Trophoblast cell (in vitro differentiated cells and primary cell): Measurements from ENCODE around the gene MC5R.

ENCODE experiments used
- DNase-seq, 2 donors: peaks; one replicate each; pipeline ENCODE4 v3.0.0-alpha.2; 2016
- H2AFZ ChIP-seq: 2 replicates; pipeline ENCODE4 v1.6.1; 2013; ENCODE audit warnings: low read length, moderate library complexity, mild to moderate bottlenecking; ENCODE audit not compliant: insufficient read depth, poor library complexity
- H2AK5ac ChIP-seq: 2 replicates; pipeline ENCODE4 v1.6.1; 2013; ENCODE audit warnings: mild to moderate bottlenecking, low read length
- H2BK120ac ChIP-seq: 2 replicates; pipeline ENCODE4 v1.6.1; 2013; ENCODE audit warnings: low read length, mild to moderate bottlenecking, moderate library complexity; ENCODE audit not compliant: insufficient read depth, poor library complexity
- H2BK12ac ChIP-seq: 2 replicates; pipeline ENCODE4 v1.6.1; 2013; ENCODE audit warnings: mild to moderate bottlenecking, low read length, moderate library complexity
- H2BK5ac ChIP-seq: 2 replicates; pipeline ENCODE4 v1.6.1; 2013; ENCODE audit warnings: low read length, low read depth, moderate library complexity, mild to moderate bottlenecking; ENCODE audit not compliant: poor library complexity
- H3K14ac ChIP-seq: 2 replicates; pipeline ENCODE4 v1.6.1; 2013; ENCODE audit warnings: mild to moderate bottlenecking, low read length
- H3K18ac ChIP-seq: 2 replicates; pipeline ENCODE4 v1.6.1; 2013; ENCODE audit warnings: mild to moderate bottlenecking, low read length
- H3K23ac ChIP-seq: 2 replicates; pipeline ENCODE4 v1.6.1; 2013; ENCODE audit warnings: low read length
- H3K27ac ChIP-seq: 2 replicates; pipeline ENCODE4 v1.5.1; 2013; ENCODE audit warnings: low read depth, mild to moderate bottlenecking, inconsistent platforms, low read length, moderate library complexity
- H3K27me3 ChIP-seq: 2 replicates; pipeline ENCODE4 v1.6.1; 2013; ENCODE audit warnings: inconsistent platforms, mild to moderate bottlenecking, low read length, moderate library complexity; ENCODE audit not compliant: insufficient read depth
- H3K36me3 ChIP-seq, 2 experiments: 1 replicate in 1 of 2; 2 replicates in 1 of 2; pipeline ENCODE4 v1.6.1; 2013; ENCODE audit warnings: low read length in 2 of 2, mild to moderate bottlenecking in 2 of 2, moderate library complexity in 1 of 2; ENCODE audit not compliant: insufficient read depth in 2 of 2, control insufficient read depth in 1 of 2
- H3K4ac ChIP-seq: 2 replicates; pipeline ENCODE4 v1.6.1; 2013; ENCODE audit warnings: low read depth, mild to moderate bottlenecking, low read length, moderate library complexity
- H3K4me1 ChIP-seq, 2 experiments: 1 replicate in 1 of 2; 2 replicates in 1 of 2; pipeline ENCODE4 v1.6.1; 2013; ENCODE audit warnings: low read length in 2 of 2, mild to moderate bottlenecking in 2 of 2, moderate library complexity in 1 of 2; ENCODE audit not compliant: insufficient read depth in 2 of 2, control insufficient read depth in 1 of 2
- H3K4me2 ChIP-seq: 2 replicates; pipeline ENCODE4 v1.6.1; 2013; ENCODE audit warnings: inconsistent platforms, mild to moderate bottlenecking, low read length, moderate library complexity
- H3K4me3 ChIP-seq: 2 replicates; pipeline ENCODE4 v1.5.1; 2013; ENCODE audit warnings: mild to moderate bottlenecking, low read depth, low read length, inconsistent platforms
- H3K79me1 ChIP-seq: one replicate; pipeline ENCODE4 v1.6.1; 2013; ENCODE audit warnings: low read length
- H3K79me2 ChIP-seq: 2 replicates; pipeline ENCODE4 v1.6.1; 2013; ENCODE audit warnings: low read length, mild to moderate bottlenecking; ENCODE audit not compliant: control insufficient read depth, insufficient read depth, poor library complexity
- H3K9ac ChIP-seq: 2 replicates; pipeline ENCODE4 v1.6.1; 2013; ENCODE audit warnings: mild to moderate bottlenecking, low read length
- H3K9me3 ChIP-seq: 2 replicates; pipeline ENCODE4 v1.6.1; 2013; ENCODE audit warnings: low read depth, mild to moderate bottlenecking, control low read depth, inconsistent platforms, low read length; ENCODE audit not compliant: insufficient read depth
- H4K12ac ChIP-seq: 2 replicates; pipeline ENCODE4 v1.6.1; 2013; ENCODE audit warnings: low read depth, mild to moderate bottlenecking, low read length, moderate library complexity
- H4K8ac ChIP-seq: 2 replicates; pipeline ENCODE4 v1.6.1; 2013; ENCODE audit warnings: low read depth, mild to moderate bottlenecking, low read length, moderate library complexity
- H4K91ac ChIP-seq: one replicate; pipeline ENCODE4 v1.6.1; 2013; ENCODE audit warnings: low read depth, mild to moderate bottlenecking, low read length, moderate library complexity
- WGBS: extraction: QIAGEN DNeasy Blood & Tissue Kit; methylation state at CpG from one replicate; pipeline ENCODE4 v1.1.7; 2013; ENCODE audit warnings: missing lambda C conversion rate; ENCODE audit not compliant: insufficient read length, insufficient coverage; ENCODE audit errors: extremely low coverage; 5-methylcytosine and 5-hydroxymethylcytosine counted together

Gene MC5R

GRCh38 chr18:13796515-13796914 is 27.4 kb upstream of the MC5R start:
- H3K79me1 ChIP-seq = peaks cover 3% of the 10 kb centered on the region
- no peak overlapping the region for H3K27ac ChIP-seq
- H3K4me3 ChIP-seq = no peak overlapping the region
- no CpG with 5 or more reads among the region's 14 CpGs for WGBS
- H2BK12ac ChIP-seq = peak overlapping the region; percentile 52
- no peak overlapping the region for H3K4ac ChIP-seq
- H3K23ac ChIP-seq = no peak overlapping the region
- H2BK5ac ChIP-seq = peak overlapping the region; percentile 35
- H3K27me3 ChIP-seq = no peaks in the 10 kb centered on the region
- H3K9me3 ChIP-seq = no peaks in the 10 kb centered on the region
- H3K9ac ChIP-seq = no peak overlapping the region
- no peaks in the 10 kb centered on the region for H3K79me2 ChIP-seq
- peak overlapping the region; percentile 16 for H4K91ac ChIP-seq
- no peak overlapping the region for H3K4me2 ChIP-seq
- no peak for DNase-seq
- H2BK120ac ChIP-seq = peak overlapping the region; percentile 28
- H3K18ac ChIP-seq = no peak overlapping the region
- H3K4me1 ChIP-seq = peaks cover 11 to 13% of the 10 kb centered on the region in 2 experiments
- peak overlapping the region; percentile 1 for H2AK5ac ChIP-seq
- H4K8ac ChIP-seq = no peak overlapping the region
- no peaks in the 10 kb centered on the region for H3K36me3 ChIP-seq
- no peak overlapping the region for H3K14ac ChIP-seq
- H2AFZ ChIP-seq = no peak overlapping the region
- H4K12ac ChIP-seq = no peak overlapping the region

- Histone ChIP-seq H3K4me1 (peaks cover 11 to 13% of the 10 kb centered on the region in 2 experiments), H3K9me3 (no peaks in the 10 kb centered on the region), H4K12ac (no peak overlapping the region), H3K79me2 (no peaks in the 10 kb centered on the region), H3K4me2 (peak overlapping the region; percentile 31), H2BK5ac (no peak overlapping the region), H4K91ac (no peak overlapping the region), H3K18ac (no peak overlapping the region), H2AFZ (no peak overlapping the region), H4K8ac (no peak overlapping the region), H2BK120ac (no peak overlapping the region), H3K27ac (no peak overlapping the region), H3K79me1 (peaks cover 3% of the 10 kb centered on the region), H3K23ac (no peak overlapping the region), H2BK12ac (no peak overlapping the region), H3K9ac (no peak overlapping the region), H3K4ac (no peak overlapping the region), H2AK5ac (no peak overlapping the region), H3K27me3 (no peaks in the 10 kb centered on the region), H3K4me3 (no peak overlapping the region), H3K36me3 (no peaks in the 10 kb centered on the region), H3K14ac (no peak overlapping the region)
- peak; percentile 15 to 75 for DNase-seq
- WGBS = no CpG with 5 or more reads among the region's 3 CpGs
Observed at GRCh38 chr18:13797157-13797611, 26.8 kb upstream of the MC5R start.

DNA sequence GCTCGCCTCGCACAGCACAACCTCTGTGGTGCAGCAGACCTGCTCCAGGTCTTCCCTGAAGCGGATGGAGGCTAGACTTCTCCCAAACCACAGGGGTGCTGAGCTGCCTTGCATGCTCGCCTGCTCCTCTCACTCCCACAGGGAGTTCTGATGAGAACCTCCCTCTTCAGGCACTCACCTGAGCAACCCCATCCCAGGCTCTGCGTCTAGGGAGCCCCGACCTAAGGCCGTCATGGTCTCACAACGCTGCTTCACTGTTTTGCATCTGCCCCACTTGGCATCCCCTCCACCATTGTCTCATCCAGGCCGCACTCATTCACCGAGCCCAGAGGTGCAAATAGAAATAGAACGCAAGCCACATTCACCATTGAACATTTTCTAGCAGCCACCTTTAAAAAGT is 24.6 kb upstream of the MC5R start:
- H3K27me3 ChIP-seq = no peaks in the 10 kb centered on the region
- no peak overlapping the region for H2BK120ac ChIP-seq
- no peak overlapping the region for H3K4ac ChIP-seq
- no peak overlapping the region for H3K4me2 ChIP-seq
- H3K23ac ChIP-seq = no peak overlapping the region
- no peak overlapping the region for H4K12ac ChIP-seq
- H3K18ac ChIP-seq = no peak overlapping the region
- H4K8ac ChIP-seq = no peak overlapping the region
- H3K4me3 ChIP-seq = no peak overlapping the region
- H2BK5ac ChIP-seq = no peak overlapping the region
- H2AK5ac ChIP-seq = no peak overlapping the region
- no peak overlapping the region for H2BK12ac ChIP-seq
- H3K27ac ChIP-seq = no peak overlapping the region
- H3K9ac ChIP-seq = no peak overlapping the region
- no peak overlapping the region for H2AFZ ChIP-seq
- no peak overlapping the region for H3K14ac ChIP-seq
- H4K91ac ChIP-seq = no peak overlapping the region
- H3K9me3 ChIP-seq = no peaks in the 10 kb centered on the region
- H3K4me1 ChIP-seq = peaks cover 11 to 13% of the 10 kb centered on the region in 2 experiments
- H3K79me2 ChIP-seq = no peaks in the 10 kb centered on the region
- no CpG with 5 or more reads among the region's 11 CpGs for WGBS
- peaks cover 3% of the 10 kb centered on the region for H3K79me1 ChIP-seq
- DNase-seq = no peak
- H3K36me3 ChIP-seq = no peaks in the 10 kb centered on the region

DNA sequence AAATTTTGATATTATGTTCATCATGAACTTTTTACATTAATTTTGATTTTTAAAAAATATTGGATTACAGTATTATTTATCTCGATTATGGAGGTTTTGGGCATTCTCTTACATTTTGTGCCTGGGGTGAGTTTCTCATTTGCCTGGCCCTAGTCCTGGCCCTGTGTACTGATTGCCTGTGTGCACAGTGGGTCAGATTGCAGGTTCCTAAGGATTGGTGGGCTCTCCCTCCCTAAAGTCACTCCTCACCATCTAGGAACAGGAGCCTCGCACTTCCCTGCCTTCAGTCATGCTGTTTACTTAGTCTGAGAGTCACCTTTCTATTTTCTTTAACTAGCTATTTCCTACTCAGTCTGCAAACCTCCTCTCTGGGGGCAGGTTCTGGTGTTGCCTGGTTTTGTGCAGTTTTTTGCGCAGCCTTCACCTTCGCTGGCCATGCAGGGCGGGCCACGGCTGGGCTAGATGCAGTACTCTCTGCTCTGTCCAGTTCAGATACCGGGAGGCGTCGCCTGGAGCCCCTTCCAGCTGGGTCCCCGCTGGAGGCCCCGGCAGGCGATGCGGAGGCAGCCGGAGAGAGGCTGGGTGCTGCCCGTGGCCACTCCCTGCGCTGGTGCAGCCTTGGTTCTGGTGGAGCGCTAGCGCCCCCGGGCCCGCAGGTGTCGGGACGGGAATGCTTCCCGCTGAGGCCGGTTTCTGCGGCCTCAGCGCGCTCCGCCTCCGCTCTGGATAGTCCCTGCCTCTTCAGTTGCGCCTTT is 23.3 kb upstream of the MC5R start:
- Histone ChIP-seq H3K14ac (no peak overlapping the region), H4K8ac (no peak overlapping the region), H2BK120ac (no peak overlapping the region), H3K27me3 (no peaks in the 10 kb centered on the region), H3K4me3 (no peak overlapping the region), H3K27ac (no peak overlapping the region), H2AFZ (peak overlapping the region; percentile 44), H3K18ac (no peak overlapping the region), H3K9me3 (no peaks in the 10 kb centered on the region), H3K36me3 (no peaks in the 10 kb centered on the region), H3K9ac (no peak overlapping the region), H3K79me1 (peaks cover 3% of the 10 kb centered on the region), H2BK5ac (no peak overlapping the region), H3K79me2 (no peaks in the 10 kb centered on the region), H3K23ac (no peak overlapping the region), H2AK5ac (no peak overlapping the region), H3K4me2 (peak overlapping the region; percentile 74), H4K91ac (no peak overlapping the region), H3K4ac (no peak overlapping the region), H3K4me1 (peaks cover 15 to 17% of the 10 kb centered on the region in 2 experiments), H2BK12ac (no peak overlapping the region), H4K12ac (no peak overlapping the region)
- DNase-seq = peak; percentile 43 to 64
- no CpG with 5 or more reads among the region's 30 CpGs for WGBS
